Suppressor macrophage (primary cell): ENCODE measurements around the gene HMGA1.

Source experiments
- DNase-seq, 4 experiments: peaks; one replicate each; pipeline ENCODE4 v3.0.0-alpha.2; 2020 to 2022

Gene HMGA1

DNA sequence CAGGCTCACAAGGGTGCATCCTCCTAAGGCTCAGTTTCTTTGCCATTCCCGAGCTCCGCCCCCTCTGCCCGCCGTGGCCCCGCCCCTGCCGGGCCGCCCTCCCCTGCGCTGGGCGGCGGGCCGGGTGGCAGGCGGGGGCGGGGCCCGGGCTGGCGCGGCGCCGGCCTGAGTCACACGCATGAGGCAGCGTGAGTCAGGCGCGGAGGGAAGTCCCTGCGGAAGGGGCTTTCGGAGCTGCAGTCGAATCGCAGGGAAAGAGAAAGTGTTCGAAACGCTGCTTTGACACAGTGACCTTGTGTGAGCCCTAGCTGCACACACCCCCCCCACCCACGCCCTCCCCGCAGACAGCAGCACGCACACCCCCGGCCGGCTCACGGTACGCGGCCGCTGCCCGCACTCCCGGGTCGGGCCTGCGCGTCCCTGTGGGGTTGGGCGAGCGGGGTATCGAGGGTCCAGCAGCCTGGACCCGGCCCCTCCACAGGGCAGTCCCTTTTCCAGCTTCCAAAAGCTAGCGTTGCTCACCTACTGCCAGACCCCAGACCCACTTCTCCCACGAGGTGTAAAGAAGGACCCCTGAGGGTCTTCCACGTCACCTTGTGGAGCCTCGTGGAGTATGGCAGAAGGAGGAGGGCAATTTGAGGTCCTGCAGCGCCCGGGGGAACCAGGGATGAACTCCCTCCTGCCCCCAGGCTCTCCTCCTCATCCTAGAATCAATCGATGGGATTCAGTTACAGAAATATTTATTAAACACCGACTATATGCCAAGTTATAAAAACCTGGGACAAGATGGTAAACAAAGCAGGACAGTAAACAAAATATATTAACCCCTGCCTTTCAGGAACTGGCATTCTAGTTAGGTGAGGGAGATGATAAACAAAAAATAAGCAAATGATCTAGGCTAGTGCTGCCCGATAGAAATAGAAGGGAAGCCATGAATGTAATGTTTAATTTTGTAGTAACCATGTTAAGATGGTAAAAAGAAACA, 12.4 kb upstream of the HMGA1 start:
- DNase-seq, result peak; percentile 96 to 99 (median 98)

DNA sequence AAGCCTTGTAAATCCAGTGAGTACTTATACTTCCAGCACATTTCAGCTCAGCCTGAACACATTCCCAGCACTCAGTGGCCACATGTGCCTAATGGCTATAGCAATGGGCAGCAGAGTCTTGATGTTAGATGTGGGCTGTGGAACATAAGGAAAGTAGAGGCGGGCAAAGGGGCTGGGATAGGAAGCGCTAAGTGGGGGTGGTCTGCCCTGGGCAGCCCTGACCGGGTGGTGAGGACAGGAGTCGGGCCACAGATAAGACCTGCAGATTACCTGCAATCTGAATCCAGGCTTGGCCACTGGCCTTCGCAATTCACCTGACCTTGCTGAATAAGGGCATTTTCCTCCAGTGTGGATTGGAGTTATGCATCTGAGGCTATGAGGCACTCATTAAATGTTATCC, 11.1 kb upstream of the HMGA1 start:
- no peak for DNase-seq

DNA sequence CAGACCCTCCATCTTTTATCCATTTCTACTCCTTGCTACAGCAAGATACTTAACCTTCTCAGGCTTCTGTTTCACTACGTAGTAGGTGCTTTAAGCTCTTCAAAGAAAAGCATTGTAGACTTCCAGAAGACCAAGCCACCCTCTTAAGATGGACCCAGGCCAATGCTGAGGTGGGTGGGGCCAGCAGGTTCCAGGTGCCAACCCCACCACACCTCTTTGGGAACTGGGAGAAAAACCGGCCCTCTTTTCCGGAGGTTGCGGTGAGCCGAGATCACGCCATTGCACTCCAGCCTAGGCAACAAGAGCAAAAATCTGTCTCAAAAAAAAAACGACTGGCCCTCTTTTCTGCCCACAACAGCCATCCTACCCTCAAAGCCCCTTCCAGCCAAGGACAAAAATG, 10.6 kb upstream of the HMGA1 start:
- no peak for DNase-seq

DNA sequence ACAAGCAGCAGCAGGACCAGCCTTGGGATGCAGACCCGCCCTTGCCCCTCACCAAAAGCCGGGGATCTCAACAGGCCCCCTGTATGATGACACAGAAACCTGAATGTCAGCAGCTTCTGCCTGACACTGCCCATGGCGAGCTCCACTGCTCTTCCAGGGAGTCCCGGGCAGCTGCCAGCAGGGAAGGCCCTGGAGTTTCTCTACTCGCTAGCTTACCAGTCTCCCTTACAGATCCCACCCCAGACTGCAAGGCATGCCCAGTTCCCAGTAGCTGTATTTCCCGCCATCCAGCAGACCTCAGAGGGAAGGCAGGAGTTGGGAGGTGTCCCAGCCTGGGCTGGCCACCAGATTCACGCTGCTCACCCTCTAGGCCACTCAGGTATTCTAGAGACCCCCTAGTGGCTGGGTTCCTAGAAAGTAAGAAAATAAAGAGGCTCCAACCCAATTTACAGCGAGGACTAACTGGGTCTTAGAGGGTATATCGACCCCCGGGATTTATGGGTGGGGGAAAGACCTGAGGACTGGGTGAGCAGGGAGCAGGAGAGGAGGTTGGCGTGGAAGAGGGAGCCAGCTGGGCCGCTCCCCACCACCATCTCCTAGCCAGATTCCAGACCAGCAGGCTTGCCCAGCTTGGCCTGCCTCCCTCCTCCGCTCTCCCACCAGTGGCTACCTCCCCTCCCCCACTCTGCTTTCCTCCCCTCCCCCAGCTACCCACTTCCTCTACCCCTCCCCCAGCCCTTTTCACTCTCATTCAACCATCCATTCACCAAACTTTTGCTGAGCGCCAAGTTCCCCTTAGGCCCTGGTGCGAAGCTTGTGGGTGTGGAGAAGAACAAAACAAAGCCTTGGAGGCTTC, 9.7 kb upstream of the HMGA1 start:
- peak; percentile 40 to 74 (median 64) for DNase-seq

DNA sequence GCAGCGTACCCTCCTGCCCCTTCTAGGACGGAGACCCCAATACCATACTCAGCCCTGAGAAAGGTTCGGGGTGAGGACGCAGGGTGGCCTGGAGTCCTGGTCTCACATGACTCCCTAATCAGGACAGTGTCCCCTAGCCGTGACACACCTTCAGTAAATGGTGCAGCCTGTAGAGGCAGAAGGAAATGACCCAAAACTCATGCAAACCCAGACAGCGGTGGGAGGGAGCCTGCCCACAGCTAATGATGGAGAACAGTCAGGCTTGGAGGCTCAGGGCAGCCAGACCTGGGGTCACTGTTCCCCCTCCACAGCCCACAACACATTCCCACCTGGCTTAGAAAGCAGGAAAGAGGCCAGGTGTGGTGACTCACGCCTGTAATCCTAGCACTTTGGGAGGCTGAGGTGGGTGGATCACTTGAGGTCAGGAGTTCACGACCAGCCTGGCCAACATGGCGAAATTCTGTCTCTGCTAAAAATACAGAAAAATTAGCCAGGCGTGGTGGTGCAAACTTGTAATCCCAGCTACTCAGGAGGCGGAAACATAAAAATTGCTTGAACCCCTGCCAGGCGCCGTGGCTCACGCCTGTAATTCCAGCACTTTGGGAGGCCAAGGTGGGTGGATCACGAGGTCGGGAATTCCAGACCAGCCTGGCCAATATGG, 8.8 kb upstream of the HMGA1 start:
- DNase-seq, result peak in 3 of 4 experiments; percentile 24 to 45 (median 40)

DNA sequence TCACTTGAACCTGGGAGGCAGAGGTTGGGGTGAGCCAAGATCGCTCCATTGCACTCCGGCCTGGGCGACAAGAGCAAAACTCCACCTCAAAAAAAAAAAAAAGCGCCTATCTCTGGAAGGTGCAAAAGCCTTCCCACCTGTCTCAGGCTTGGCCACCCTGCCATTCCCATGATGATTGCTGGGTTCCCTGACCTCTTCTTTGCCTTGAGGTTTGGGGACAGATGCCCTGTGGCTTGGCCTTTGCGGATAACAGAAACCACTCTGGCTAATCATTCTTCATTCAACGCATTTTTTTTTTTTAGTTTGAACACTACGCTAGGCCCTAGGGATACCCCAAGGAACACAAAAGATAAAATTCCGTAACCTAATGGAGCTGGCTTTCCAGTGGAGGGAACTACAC, 6.8 kb upstream of the HMGA1 start:
- DNase-seq, result no peak

DNA sequence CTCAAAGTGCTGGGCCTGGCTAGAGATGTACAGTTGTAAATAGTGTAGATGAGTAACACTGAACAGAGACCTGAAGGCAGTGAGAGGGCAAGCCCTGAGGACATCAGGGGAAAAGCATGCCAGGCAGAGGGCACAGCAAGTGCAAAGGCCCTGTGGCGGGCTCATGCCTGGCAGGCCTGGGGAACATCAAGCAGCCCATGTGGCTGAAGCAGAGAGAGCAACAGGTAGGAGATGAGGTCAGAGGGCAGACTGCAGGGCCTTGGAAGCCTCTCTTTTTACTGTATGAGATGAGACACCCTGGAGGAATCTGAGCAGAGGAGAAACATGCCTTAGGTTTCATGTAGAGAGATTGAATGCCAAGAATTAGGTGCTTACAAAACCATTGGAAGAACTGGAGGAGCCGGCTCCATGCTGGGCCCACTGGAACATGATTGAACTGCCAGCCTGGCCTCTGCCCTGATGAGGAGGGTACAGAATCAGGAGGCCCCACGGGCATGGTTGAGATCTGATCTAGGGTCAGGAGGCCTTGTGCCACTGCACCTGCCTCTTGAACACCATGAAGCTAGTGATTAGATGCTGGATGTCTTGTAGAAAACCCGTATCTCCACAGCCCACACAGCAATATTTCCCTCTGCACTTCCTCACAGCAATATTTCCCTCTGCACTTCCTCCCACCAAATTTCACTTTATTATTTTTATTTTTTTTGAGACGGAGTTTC, 5.9 kb upstream of the HMGA1 start:
- peak in 3 of 4 experiments; percentile 33 to 63 (median 50) for DNase-seq

DNA sequence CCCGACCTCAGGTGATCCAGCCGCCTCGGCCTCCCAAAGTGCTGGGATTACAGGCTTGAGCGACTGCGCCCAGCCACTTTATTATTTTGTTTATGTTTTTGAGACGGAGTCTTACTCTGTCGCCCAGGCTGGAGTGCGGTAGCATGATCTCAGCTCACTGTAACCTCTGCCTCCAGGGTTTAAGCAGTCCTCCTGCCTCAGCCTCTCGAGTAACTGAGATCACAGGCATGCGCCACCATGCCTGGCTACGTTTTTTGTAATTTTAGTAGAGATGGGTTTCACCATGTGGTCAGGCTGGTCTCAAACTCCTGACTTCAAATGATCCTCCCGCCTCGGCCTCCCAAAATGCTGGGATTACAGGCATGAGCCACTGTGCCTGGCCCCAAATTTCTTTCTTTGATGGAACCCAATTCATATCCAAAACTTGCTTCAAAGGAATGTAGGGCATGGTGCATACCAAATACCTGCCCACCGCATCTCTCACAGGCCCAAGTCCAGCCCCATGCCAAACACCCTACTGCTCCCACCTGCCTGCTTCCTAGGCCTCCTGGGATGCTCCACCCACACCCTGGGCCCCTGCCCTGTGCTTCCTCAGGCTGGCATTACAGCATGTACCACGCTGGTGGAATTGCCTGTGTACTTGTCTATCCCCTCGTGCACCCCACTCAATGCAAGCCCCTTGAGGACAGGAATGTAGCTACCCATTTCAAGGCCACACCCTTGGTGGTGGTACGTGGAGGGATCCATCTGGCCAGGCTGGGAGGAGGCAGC, 4.9 kb upstream of the HMGA1 start:
- no peak for DNase-seq

DNA sequence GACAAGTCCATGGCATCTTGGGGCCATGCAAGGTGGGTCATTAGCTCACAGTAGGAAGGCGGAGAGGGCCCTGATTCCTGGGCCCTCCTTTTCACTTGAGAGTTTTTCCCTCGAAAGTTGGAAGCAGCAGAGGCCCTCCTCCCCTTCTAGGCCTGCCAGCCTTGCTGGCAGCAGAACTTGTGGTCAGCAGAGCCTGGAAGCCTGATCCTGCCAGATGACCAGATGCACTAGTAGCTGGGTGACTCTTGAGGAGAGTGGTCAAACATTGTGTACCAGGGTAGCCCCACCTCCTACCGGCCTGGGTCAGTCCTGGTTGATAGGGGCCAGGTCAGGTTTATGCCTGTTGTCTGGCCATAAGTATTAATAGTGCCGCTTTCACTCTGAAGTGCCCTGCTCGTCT, 3.8 kb upstream of the HMGA1 start:
- peak in 1 of 4 experiments; percentile 32 for DNase-seq

DNA sequence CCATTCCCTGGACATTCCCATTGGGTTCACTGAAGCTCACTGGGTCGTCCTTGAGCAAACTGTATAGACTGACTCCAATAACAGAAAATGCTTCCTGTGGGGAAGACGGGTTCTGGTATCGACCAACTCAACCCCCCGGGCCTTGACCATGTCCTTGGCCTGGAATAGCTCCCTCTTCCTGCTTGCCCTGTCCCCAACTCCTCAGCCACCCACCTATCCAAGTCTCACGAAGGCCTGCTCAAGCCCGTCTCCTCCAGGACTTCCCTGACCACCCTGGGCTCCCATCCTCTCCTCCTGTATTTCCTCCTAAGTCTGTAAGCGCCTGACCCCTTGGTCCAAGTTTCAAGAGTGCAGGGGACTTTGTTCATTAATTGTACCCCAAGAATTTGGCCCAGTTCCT, 2.8 kb upstream of the HMGA1 start:
- DNase-seq, result no peak

DNA sequence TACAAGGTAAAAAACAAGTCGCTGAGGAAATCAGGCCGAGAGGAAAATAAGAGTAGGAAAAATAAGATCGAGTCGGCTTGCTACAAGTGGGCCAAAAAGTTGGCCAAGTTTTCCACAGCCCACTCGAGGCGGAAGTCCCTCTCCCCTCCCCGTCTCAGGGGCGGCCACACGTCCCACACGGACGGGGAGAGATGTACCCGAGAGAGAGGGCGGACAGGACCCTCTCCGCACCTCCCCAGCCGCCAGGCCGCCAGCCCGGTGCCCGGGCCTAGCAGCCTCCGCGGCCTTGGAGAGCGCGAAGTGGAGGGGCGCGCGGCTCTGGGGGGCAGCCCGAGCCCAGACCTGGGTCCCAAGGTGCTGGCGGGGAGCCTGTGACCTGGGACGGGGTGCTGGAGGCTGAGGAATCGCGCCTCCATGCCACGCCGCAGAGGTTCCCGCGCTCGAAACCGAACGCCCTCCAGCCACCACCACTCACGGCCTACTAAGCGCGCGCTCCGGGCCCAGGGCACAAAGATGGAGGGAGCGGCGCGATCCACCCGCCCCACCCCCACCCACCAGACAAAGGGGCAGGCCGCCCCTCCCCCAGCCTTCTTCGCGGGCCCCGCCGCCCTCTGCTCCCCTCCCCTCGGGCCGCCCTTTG, 1.9 kb upstream of the HMGA1 start:
- no peak for DNase-seq

DNA sequence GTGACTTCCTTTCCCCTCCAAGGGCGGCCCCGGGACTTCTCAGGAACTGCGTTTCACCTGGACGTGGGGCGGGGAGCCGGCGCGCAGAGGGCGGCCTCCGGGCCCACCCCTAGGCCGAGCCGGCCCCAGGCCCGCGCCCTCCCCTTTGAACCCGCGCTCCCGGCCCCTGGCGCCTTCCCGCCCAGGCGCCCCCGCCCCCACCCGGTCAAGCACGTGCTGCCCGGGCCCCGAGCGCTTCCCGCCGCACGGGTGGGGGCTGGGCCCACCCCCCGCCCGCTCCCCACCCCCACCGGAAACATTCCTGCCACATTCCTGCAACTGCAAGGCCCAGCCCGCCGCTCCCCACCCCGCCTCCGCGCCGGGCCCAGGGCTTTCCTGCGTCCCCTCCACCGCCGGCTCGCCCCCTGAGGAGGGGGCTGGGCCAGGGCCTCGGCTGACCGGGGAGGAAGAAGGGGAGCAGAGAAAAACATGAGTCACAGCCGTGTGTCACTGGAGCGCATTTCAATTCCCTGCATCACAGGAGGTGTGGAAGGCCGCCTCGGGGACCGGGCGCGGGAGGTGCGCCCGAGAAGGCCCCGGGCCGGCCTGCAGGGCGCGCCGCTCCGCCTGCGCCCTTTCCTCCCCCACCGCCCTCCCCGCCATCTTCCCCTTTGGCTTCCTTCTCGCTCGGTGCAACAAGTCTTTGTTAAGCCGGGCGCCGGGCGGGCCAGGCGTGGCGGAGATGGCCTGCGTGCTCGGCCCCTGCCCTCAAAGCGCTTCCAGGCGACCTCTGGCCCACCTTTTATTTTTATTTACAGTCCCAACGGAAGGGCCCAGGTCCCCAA, 1.2 kb upstream of the HMGA1 start:
- peak; percentile 67 to 88 (median 82) for DNase-seq

DNA sequence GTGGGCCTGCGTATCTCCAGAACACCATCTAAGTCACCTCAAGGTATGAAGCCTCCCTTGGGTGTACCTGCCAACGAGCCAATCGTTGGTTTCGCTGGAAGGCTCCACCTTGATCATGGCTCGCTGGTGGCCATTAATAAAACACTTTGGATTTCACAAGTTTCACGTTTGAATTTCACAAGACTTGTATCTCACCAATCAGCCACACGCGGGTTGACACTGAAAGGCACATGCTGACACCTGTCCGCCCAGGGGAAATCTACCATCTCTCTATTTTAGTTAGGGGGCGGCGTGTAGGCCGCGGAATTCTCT, 586 bp upstream of the HMGA1 start:
- peak in 1 of 4 experiments; percentile 37 for DNase-seq

DNA sequence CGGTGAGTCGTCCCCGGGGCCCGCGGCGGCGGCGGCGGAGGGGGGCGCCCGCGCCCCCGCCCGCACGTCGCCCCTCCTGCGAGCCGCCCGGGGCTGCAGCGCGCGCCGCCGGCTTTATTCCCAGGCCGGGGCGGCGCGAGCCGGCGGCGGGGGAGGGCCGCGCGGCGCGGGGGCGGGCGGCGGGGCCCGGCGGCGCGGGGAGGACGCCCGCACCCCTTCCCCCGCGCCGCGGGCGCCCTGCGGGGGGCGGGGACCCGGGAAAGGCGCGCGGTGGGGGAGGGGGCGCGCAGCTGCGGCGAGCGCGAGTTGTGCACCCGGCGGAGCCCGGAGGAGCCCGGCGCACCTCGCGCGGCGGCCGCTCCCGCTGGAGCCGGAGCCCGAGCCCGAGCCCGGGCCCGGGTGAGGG, 646 bp downstream of the HMGA1 start:
- DNase-seq, result peak in 2 of 4 experiments; percentile 58 to 69

DNA sequence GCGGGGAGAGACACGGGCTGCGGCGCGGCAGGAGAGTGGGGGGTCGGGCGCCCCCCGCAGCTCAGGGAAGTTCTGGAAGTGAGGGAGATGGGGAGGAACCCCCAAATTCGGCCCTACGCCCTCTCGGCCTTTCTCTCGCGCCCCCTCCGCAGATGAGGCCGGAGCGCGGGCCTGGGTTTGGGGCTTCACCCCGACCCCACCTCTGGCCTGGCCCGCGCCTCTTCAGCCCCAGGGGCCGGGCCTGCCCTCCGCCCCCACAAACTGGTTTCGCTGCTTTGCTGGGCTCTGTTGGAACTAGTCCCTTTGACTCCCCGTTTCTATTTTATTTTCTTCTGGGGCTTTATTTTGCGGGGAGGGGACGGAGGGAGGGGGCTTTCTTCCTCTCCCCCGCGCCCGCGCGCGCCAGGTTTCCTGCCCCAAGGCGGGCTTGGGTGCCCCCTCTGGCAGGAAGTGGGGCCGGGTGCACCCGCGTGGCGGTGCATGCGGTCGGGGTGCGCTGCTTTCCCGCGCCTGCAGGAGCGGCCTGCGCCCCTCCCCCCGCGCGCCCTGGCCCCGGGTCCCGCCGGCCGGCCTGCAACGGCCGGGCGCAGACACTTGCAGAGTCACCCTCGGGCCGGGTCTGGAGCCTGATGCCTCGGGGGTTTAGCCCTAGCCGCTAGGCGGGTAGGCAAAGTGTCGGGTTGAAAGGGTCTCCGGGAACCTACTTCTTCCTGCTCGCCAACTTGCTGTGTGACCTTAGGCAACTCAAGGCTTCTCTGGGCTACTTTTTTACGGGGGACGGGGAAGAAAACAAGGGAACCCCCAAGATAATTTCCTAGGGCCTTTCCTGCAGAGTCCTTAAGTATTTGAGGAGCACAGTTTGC, 1.3 kb downstream of the HMGA1 start:
- DNase-seq, result peak; percentile 42 to 80 (median 62)

DNA sequence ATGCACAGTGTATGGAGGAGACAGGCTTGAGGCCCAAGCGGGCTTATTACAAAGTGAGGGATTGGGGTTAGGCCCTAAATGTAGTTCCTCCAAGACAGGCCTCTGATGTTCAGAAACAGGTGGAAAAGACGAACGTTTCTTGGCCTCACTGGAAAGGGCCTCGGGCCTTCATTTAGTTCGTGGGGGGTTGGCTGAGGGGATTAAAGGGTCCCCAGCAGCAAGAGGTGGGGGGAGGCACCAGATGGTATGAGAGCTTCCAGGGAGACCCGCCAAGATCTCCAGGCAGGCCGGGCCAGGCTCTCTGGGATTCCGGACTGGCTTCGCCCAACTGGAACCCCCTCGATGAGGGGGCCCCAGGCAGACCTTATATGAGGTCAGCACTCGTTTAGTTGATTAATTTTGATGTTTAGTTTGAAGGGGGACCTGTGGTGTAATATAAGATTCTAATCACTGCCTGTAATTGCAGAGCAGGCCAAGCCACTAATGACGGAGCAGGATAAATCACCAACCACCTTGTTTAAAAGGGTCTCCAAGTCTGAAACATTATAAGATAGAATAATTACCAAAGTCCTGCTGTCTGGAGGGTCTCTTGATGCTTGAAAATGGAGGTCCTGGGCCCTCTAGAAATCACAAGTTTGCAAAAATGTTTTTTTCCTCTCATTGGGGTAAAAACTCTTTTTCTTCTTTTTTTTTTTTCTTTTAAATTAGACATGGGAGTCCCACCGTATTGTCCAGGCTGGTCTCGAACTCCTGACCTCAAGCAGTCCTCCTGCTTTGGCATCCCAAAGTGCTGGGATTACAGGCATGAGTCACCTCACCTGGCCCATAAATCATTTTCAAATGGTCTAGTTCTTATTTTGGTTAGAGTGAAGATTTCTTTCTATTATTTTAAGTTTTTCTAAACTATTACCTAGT, 2.2 kb downstream of the HMGA1 start:
- DNase-seq, result no peak

DNA sequence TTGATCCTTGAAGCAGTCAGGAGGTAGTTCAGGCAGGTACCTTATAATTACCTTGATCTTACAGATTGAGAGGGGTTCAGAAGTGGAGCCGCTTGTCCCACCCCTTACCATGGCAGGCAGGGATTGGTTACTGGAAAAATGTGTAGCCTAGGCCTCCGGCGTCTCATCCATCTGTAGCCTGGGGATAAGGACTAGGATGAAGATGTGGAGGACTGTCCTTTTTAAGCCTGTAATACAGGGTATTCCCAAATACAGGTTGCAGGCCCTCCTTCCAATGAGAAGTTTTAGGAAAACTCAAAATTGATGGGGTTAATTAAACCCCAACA, 2.8 kb downstream of the HMGA1 start:
- DNase-seq, result no peak

DNA sequence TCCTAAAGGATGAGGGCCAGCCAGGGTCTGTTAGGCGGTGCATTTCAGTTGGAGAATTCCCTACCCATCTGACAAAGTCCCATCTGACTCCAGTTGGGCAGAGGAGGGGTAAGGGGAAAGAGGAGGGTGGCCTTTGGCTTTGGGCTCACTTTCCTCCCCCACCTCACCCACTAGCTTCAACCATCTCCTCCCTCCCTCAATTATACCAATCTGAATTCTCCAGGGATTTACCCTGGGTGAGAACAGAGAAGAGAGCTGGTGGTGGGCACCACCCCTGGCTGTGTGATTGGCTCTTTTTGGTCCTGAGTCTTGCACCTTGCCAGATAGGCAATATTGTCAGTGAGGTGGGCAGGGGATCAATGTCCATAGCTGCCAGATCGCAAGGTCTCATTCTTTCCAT, 3.2 kb downstream of the HMGA1 start:
- DNase-seq, result no peak
